Subcutaneous abdominal adipose tissue (tissue), 5 donors: ENCODE data around the gene CTTNBP2NL.
A peak's percentile ranks its signal among the peaks of the same experiment; 100 is the strongest.
"Not testable (repeated sequence)": the region's sequence is repeated elsewhere in the genome, so short reads cannot be mapped to it uniquely, and the experiment has no call there.

ENCODE experiments used
- H3K27ac ChIP-seq: one replicate; pipeline ENCODE4 v1.7.0; 2013; ENCODE audit warnings: low read depth, mild to moderate bottlenecking, inconsistent platforms, low read length, moderate library complexity
- H3K27me3 ChIP-seq, 5 donors: one replicate each; pipeline ENCODE4 v1.7.0; 2013; ENCODE audit warnings: low read length in 5 of 5, inconsistent platforms in 1 of 5; ENCODE audit not compliant: control insufficient read depth in 5 of 5, insufficient read depth in 4 of 5
- H3K36me3 ChIP-seq, 5 donors: one replicate each; pipeline ENCODE4 v1.7.0; 2013; ENCODE audit warnings: low read length in 5 of 5; ENCODE audit not compliant: control insufficient read depth in 5 of 5, insufficient read depth in 5 of 5
- H3K4me1 ChIP-seq, 5 donors: one replicate each; pipeline ENCODE4 v1.7.0; 2013; ENCODE audit warnings: low read length in 5 of 5, mild to moderate bottlenecking in 3 of 5, moderate library complexity in 1 of 5; ENCODE audit not compliant: control insufficient read depth in 5 of 5, insufficient read depth in 5 of 5
- H3K4me3 ChIP-seq, 5 donors: one replicate each; pipeline ENCODE4 v1.7.0; 2013; ENCODE audit warnings: low read length in 5 of 5, low read depth in 1 of 5
- H3K9ac ChIP-seq, 5 donors: one replicate each; pipeline ENCODE4 v1.7.0; 2013; ENCODE audit warnings: low read length in 5 of 5, mild to moderate bottlenecking in 4 of 5, moderate library complexity in 3 of 5
- H3K9me3 ChIP-seq, 5 donors: one replicate each; pipeline ENCODE4 v1.7.0; 2013; ENCODE audit warnings: low read length in 5 of 5; ENCODE audit not compliant: control insufficient read depth in 5 of 5
- donor health status: healthy.
- donor health status: healthy.
- donor health status: healthy.
- donor health status: healthy.
- donor health status: healthy.

CTTNBP2NL gene

GRCh38 chr1:112457241-112457640, 61.2 kb downstream of the CTTNBP2NL start:
- no peak overlapping the region for H3K4me3 ChIP-seq
- H3K27ac ChIP-seq = no peak overlapping the region
- no peaks in the 10 kb centered on the region for H3K9me3 ChIP-seq
- H3K27me3 ChIP-seq = no peaks in the 10 kb centered on the region
- H3K9ac ChIP-seq = no peak overlapping the region
- peaks cover 0 to 5% (median 0%) of the 10 kb centered on the region in 5 donors for H3K4me1 ChIP-seq
- H3K36me3 ChIP-seq = peaks cover 24 to 49% (median 34%) of the 10 kb centered on the region in 5 donors

- no peak overlapping the region for H3K27ac ChIP-seq
- no peaks in the 10 kb centered on the region for H3K27me3 ChIP-seq
- no peaks in the 10 kb centered on the region for H3K9me3 ChIP-seq
- H3K9ac ChIP-seq = no peak overlapping the region
- peaks cover 24 to 44% (median 34%) of the 10 kb centered on the region in 5 donors for H3K36me3 ChIP-seq
- H3K4me1 ChIP-seq = peaks cover 0 to 5% (median 0%) of the 10 kb centered on the region in 5 donors
- H3K4me3 ChIP-seq = no peak overlapping the region
Observed at GRCh38 chr1:112457955-112458354, 61.9 kb downstream of the CTTNBP2NL start.

GRCh38 chr1:112458756-112459155, 62.7 kb downstream of the CTTNBP2NL start:
- H3K9me3 ChIP-seq = no peaks in the 10 kb centered on the region
- no peak overlapping the region for H3K4me3 ChIP-seq
- peaks cover 0 to 5% (median 0%) of the 10 kb centered on the region in 5 donors for H3K4me1 ChIP-seq
- H3K36me3 ChIP-seq = peaks cover 24 to 44% (median 34%) of the 10 kb centered on the region in 5 donors
- no peak overlapping the region for H3K27ac ChIP-seq
- H3K9ac ChIP-seq = no peak overlapping the region
- no peaks in the 10 kb centered on the region for H3K27me3 ChIP-seq

- Histone ChIP-seq H3K36me3 (peaks cover 11 to 33% (median 25%) of the 10 kb centered on the region in 5 donors), H3K27me3 (no peaks in the 10 kb centered on the region), H3K4me3 (no peak overlapping the region), H3K4me1 (peaks cover 2 to 7% (median 4%) of the 10 kb centered on the region in 5 donors), H3K9ac (no peak overlapping the region), H3K27ac (no peak overlapping the region), H3K9me3 (no peaks in the 10 kb centered on the region)
Observed at GRCh38 chr1:112460615-112461014, 64.6 kb downstream of the CTTNBP2NL start.

GRCh38 chr1:112461200-112461871, 65.3 kb downstream of the CTTNBP2NL start:
- H3K4me1 ChIP-seq = peaks cover 7 to 11% (median 11%) of the 10 kb centered on the region in 5 donors
- no peaks in the 10 kb centered on the region for H3K27me3 ChIP-seq
- no peaks in the 10 kb centered on the region for H3K9me3 ChIP-seq
- H3K27ac ChIP-seq = no peak overlapping the region
- H3K4me3 ChIP-seq = no peak overlapping the region
- peaks cover 8 to 25% (median 17%) of the 10 kb centered on the region in 5 donors for H3K36me3 ChIP-seq
- H3K9ac ChIP-seq = peak overlapping the region in 1 of 5 donors; percentile 6

- Histone ChIP-seq H3K9ac (no peak overlapping the region), H3K4me1 (peaks cover 7 to 20% (median 17%) of the 10 kb centered on the region in 5 donors), H3K9me3 (no peaks in the 10 kb centered on the region), H3K27me3 (no peaks in the 10 kb centered on the region), H3K36me3 (peaks cover under 1 to 10% (median 4%) of the 10 kb centered on the region in 5 donors), H3K4me3 (no peak overlapping the region), H3K27ac (no peak overlapping the region)
Observed at GRCh38 chr1:112462953-112463279, 66.9 kb downstream of the CTTNBP2NL start.

- H3K27ac ChIP-seq = no peak overlapping the region
- H3K4me1 ChIP-seq = peaks cover 7 to 20% (median 17%) of the 10 kb centered on the region in 5 donors
- H3K9ac ChIP-seq = no peak overlapping the region
- no peaks in the 10 kb centered on the region for H3K36me3 ChIP-seq
- H3K27me3 ChIP-seq = no peaks in the 10 kb centered on the region
- no peaks in the 10 kb centered on the region for H3K9me3 ChIP-seq
- no peak overlapping the region for H3K4me3 ChIP-seq
Observed at GRCh38 chr1:112464501-112464900, 68.5 kb downstream of the CTTNBP2NL start.

GRCh38 chr1:112465122-112465521, 69.1 kb downstream of the CTTNBP2NL start:
- H3K27ac ChIP-seq = peak overlapping the region; percentile 41
- no peak overlapping the region for H3K4me3 ChIP-seq
- H3K36me3 ChIP-seq = no peaks in the 10 kb centered on the region
- H3K9ac ChIP-seq = no peak overlapping the region
- no peaks in the 10 kb centered on the region for H3K27me3 ChIP-seq
- H3K4me1 ChIP-seq = peaks cover 7 to 20% (median 17%) of the 10 kb centered on the region in 5 donors
- no peaks in the 10 kb centered on the region for H3K9me3 ChIP-seq

- no peaks in the 10 kb centered on the region for H3K9me3 ChIP-seq
- peaks cover 0 to 3% (median 0%) of the 10 kb centered on the region in 5 donors for H3K27me3 ChIP-seq
- peaks cover 7 to 20% (median 17%) of the 10 kb centered on the region in 5 donors for H3K4me1 ChIP-seq
- H3K36me3 ChIP-seq = no peaks in the 10 kb centered on the region
- peak overlapping the region; percentile 58 to 76 (median 62) for H3K4me3 ChIP-seq
- H3K9ac ChIP-seq = peak overlapping the region in 4 of 5 donors; percentile 53 to 77 (median 57)
- peak overlapping the region; percentile 41 for H3K27ac ChIP-seq
Observed at GRCh38 chr1:112466078-112466660, 70.2 kb downstream of the CTTNBP2NL start.

GRCh38 chr1:112470324-112470723, 74.3 kb downstream of the CTTNBP2NL start:
- not testable (repeated sequence) for H3K9ac ChIP-seq, H3K9me3 ChIP-seq, H3K27me3 ChIP-seq, H3K4me3 ChIP-seq, H3K36me3 ChIP-seq, H3K27ac ChIP-seq
- H3K4me1 ChIP-seq = peaks cover 6 to 19% (median 16%) of the 10 kb centered on the region in 5 donors
